ENCODE results near the gene CDC14A.
A peak's percentile ranks its signal among the peaks of the same experiment; 100 is the strongest.
"Not testable (repeated sequence)": the region's sequence is repeated elsewhere in the genome, so short reads cannot be mapped to it uniquely, and the experiment has no call there.

Gene CDC14A

GRCh38 chr1:100352267-100353070 lies at the start of gene CDC14A:
CDC14A (plus strand) TSS chr1:100352506; CDS start chr1:100352955, 449 bp downstream.
- peak; percentile 89 for DNase-seq

- DNase-seq: no peak
Measured at GRCh38 chr1:100302739-100303138, 49.6 kb upstream of the CDC14A start.

- DNase-seq: no peak
Measured at GRCh38 chr1:100304227-100304626, 48.1 kb upstream of the CDC14A start.

- DNase-seq: no peak
Measured at GRCh38 chr1:100304921-100305320, 47.4 kb upstream of the CDC14A start.

- no peak for DNase-seq
Measured at GRCh38 chr1:100305954-100306353, 46.4 kb upstream of the CDC14A start.

DNA sequence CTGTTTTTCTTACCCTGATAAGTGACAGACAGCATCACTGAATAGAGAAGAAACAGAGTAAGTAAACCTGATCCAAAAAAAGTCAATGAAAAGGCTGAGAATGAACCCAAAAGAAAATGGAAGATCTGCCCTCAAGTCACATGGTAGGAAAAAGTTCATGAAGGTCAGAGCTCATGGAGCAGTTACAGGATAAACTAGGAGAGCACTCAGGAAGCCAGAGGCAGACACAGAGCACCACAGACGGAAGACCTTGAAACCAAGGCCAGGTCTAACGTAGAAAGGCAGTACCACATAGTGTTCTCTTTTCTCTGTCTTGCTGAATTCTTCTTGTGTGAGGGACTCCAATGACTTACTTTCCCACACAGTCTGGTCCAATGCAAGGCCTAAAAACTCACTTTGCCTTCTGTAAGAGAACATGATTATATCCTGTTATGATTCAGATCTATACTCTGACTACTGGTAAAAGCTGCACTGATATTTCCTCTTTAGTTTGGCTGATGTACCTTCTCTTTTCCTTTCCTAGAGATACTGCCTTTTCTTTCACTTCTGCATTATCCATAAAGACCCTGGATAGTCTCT lies 45.5 kb upstream of the CDC14A start:
- DNase-seq: no peak

DNA sequence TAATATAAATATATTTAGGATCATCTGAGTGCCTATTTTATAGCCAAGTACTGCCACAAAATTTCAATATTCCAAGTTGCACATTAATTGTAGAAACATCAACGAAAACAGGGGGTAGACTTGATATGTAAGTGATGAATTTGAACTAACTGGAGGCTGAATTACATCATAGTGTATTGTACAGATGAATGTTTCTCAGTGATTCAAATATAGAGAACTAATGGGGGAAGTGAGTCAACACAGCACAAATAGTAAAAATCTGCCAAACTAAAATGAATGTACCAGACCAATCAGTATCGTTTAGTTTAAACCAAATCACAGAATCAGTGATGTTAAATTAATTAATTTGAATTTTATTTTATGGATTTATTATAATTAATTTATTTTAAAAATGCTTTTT lies 43.5 kb upstream of the CDC14A start:
- DNase-seq: no peak

DNA sequence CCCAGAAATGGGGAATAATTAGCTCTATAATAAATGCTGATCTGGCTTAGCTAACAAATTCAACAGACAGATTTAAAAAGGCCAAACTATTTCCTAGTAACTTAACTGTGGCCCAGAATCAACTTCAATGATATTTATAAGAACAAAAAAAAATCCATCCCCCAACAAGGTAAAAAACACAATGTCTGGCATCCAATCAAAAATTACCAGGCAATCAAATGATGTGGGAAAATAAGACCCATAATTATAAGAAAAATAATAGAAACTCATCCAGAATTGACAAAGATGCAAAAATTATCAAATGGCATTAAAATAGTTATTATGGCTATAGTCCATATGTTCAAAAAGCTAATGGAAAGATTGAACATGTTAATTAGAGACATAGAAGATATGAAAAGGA lies 42.4 kb upstream of the CDC14A start:
- no peak for DNase-seq

DNA sequence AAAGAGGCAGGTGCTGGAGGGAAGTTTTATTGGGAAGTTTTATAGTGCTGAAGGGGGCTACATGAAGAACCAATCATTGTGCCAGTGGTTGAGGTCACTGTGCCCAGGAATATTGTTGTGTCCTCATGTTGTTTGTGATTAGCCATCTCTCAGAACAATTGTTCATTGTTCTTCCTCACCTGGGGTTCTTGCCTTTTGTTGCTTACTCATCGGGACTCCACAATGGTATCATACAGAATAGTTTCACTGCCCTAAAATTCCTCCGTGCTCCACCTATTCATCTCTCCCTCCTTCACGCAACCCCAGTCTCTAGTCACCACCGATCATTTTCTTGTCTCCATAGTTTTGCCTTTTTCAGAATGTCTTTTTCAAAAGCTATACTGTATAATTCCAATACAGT lies 38.9 kb upstream of the CDC14A start:
- DNase-seq: no peak

DNA sequence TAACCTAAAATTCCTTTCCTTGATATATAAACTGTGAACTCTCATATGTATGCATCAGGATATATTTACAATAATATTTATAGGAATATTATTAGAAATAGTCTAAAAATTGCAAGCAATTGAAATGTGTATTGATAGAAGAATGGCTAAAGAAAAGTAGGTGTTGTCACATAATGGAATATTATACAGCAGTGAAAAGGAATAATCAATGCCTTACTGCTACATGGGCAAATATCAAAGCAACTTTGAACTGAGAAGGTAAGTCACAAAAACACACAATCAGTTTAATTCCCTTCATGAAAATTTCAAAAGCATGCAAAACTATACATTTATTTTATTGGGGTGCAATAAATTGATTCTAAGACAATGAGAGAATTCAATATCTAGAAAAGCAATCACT lies 35.7 kb upstream of the CDC14A start:
- DNase-seq: no peak

- DNase-seq: no peak
Measured at GRCh38 chr1:100320311-100321099, 31.8 kb upstream of the CDC14A start.

DNA sequence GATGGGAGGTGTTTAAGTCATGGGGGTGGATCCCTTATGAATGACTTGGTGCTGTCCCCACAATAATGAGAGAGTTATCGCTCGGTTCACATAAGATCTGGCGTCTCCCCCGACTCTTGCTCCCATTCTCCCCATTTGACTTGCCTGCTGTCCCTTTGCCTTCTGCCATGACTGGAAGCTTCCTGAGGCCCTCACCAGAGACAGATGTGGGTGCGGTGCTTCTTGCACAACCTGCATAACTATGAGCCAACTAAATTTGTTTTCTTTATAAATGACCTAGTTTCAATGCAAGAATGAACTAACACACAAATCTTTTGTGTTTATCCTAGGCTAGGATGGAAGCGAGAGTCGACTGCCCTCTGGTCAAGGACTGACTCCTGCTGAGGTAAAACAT lies 31.2 kb upstream of the CDC14A start:
- DNase-seq: no peak

- no peak for DNase-seq
Measured at GRCh38 chr1:100321506-100321905, 30.8 kb upstream of the CDC14A start.

- no peak for DNase-seq
Measured at GRCh38 chr1:100322436-100323211, 29.7 kb upstream of the CDC14A start.

- DNase-seq: no peak
Measured at GRCh38 chr1:100323419-100324106, 28.7 kb upstream of the CDC14A start.

GRCh38 chr1:100325415-100326324 lies 26.6 kb upstream of the CDC14A start:
- DNase-seq: no peak

- not testable (repeated sequence) for DNase-seq
Measured at GRCh38 chr1:100326325-100326670, 26.0 kb upstream of the CDC14A start.

GRCh38 chr1:100328133-100328532 lies 24.2 kb upstream of the CDC14A start:
- no peak for DNase-seq

- DNase-seq: not testable (repeated sequence)
Measured at GRCh38 chr1:100331146-100331545, 21.2 kb upstream of the CDC14A start.

DNA sequence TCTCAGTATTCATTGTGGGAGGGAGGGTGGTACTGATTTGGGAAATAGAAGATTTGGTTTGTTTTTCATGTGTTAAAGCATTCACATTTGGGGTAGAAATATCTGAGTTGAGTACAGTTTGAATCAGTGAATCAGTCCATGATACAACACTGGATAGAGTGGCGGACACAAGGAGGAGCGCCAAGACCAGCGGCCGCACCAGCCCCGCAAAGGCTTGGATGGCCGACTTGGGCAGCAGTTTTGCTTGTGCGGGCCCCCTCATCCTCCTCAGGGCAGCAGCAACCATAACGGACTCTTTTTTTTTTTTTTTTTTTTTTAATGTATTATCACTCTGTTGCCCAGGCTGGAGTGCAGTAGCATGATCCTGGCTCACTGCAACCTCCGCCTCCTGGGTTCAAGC lies 20.0 kb upstream of the CDC14A start:
- DNase-seq: no peak

DNA sequence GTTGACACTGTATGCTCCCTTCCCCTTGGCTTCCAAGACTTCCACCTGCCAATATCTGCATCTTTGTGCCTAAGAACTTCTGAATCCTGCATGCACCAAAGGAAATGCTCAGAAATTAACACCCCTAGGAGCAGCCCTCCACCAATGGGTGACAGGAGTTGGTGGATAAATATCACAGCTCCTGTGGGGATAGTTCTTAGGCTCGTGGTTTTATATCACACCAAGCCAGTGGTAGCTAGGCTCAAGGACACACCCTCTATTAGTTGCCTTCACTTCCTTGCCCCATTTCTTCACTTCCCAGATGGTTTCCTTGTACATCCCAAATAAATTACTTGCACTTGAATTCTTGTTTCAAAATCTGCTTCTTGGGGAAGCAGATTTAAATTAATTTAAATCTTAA lies 16.9 kb upstream of the CDC14A start:
- DNase-seq: no peak

Measured in CD4-positive, alpha-beta T cell treated with Interleukin-4 for 4 hours (primary cell).